DOHH2 (cell line): ENCODE data around the gene SPATA2.

ENCODE experiments used
- H3F3A ChIP-seq: fragments of 200-600 bp; sonication (generic), shearing (Covaris generic); 2 replicates; pipeline ENCODE4 v1.6.0; 2016; ENCODE audit warnings: antibody characterized with exemption, mild to moderate bottlenecking; ENCODE audit not compliant: control insufficient read depth, insufficient read depth
- H3K27ac ChIP-seq: fragments of 200-600 bp; sonication (generic); 2 replicates; pipeline ENCODE4 v1.5.1; 2014; ENCODE audit warnings: low read depth, mild to moderate bottlenecking, low read length, moderate library complexity
- H3K27me3 ChIP-seq: fragments of 200-600 bp; sonication (generic); 2 replicates; pipeline ENCODE4 v1.6.1; 2014; ENCODE audit warnings: mild to moderate bottlenecking, low read length, mixed read lengths; ENCODE audit not compliant: control insufficient read depth
- H3K36me3 ChIP-seq: fragments of 200-600 bp; sonication (generic); 2 replicates; pipeline ENCODE4 v1.6.1; 2014; ENCODE audit warnings: mild to moderate bottlenecking, low read length, moderate library complexity, mixed read lengths; ENCODE audit not compliant: control insufficient read depth
- H3K4me1 ChIP-seq: fragments of 200-600 bp; sonication (generic); 2 replicates; pipeline ENCODE4 v1.6.1; 2014; ENCODE audit warnings: mild to moderate bottlenecking, low read length, mixed read lengths; ENCODE audit not compliant: control insufficient read depth
- H3K4me2 ChIP-seq: fragments of 200-600 bp; sonication (generic); 2 replicates; pipeline ENCODE4 v1.6.0; 2014; ENCODE audit warnings: mild to moderate bottlenecking, low read length, moderate library complexity
- H3K4me3 ChIP-seq: fragments of 200-600 bp; sonication (generic); 2 replicates; pipeline ENCODE4 v1.5.1; 2014; ENCODE audit warnings: mild to moderate bottlenecking, low read length, mixed read lengths
- H3K79me2 ChIP-seq: fragments of 200-600 bp; sonication (generic); 2 replicates; pipeline ENCODE4 v1.6.1; 2014; ENCODE audit warnings: mild to moderate bottlenecking, low read length, mixed read lengths; ENCODE audit not compliant: control insufficient read depth
- H3K9me2 ChIP-seq: fragments of 200-600 bp; sonication (generic); replicated peaks from 2 replicates; pipeline ENCODE4 v1.6.1; 2014; ENCODE audit warnings: mild to moderate bottlenecking, low read length, mixed read lengths; ENCODE audit not compliant: control insufficient read depth
- H3K9me3 ChIP-seq: fragments of 200-600 bp; sonication (generic); 2 replicates; pipeline ENCODE4 v1.6.1; 2014; ENCODE audit warnings: antibody characterized with exemption, low read length, mixed read lengths; ENCODE audit not compliant: control insufficient read depth, insufficient read depth
- H4K20me1 ChIP-seq: fragments of 200-600 bp; sonication (generic); 2 replicates; pipeline ENCODE4 v1.6.0; 2014; ENCODE audit warnings: low read depth, mild to moderate bottlenecking, antibody characterized with exemption, low read length, moderate library complexity; ENCODE audit not compliant: control insufficient read depth, insufficient read depth
- EZH2phosphoT487 ChIP-seq: fragments of 200-600 bp; sonication (generic); IDR thresholded peaks from 2 replicates; pipeline ENCODE4 v1.6.1; 2017; ENCODE audit warnings: borderline replicate concordance, mild to moderate bottlenecking, antibody characterized with exemption, low read length, moderate library complexity, mixed read lengths
- TF ChIP-seq, protein P1 (sequence below): fragments of 200-600 bp; sonication (generic); IDR thresholded peaks from one replicate; pipeline ENCODE4 v1.5.1; 2014; ENCODE audit warnings: antibody characterized with exemption, mild to moderate bottlenecking, low read depth, low read length; ENCODE audit not compliant: poor library complexity, severe bottlenecking

The SPATA2 gene

GRCh38 chr20:49936153-49937026 is 21.1 kb upstream of the SPATA2 start, which contains the start of gene RNF114:
Gene RNF114 (plus strand): TSS chr20:49936397. CDS start chr20:49936413, 16 bp downstream.
- no peaks in the 10 kb centered on the region for H3K9me3 ChIP-seq
- peaks cover 27% of the 10 kb centered on the region for H3K36me3 ChIP-seq
- no peaks in the 10 kb centered on the region for H3K9me2 ChIP-seq
- peak within 1 kb of the TSS; percentile 47 for H3K27ac ChIP-seq
- TF ChIP-seq EZH2phosphoT487 = no peak
- TF ChIP-seq, protein P1, sequence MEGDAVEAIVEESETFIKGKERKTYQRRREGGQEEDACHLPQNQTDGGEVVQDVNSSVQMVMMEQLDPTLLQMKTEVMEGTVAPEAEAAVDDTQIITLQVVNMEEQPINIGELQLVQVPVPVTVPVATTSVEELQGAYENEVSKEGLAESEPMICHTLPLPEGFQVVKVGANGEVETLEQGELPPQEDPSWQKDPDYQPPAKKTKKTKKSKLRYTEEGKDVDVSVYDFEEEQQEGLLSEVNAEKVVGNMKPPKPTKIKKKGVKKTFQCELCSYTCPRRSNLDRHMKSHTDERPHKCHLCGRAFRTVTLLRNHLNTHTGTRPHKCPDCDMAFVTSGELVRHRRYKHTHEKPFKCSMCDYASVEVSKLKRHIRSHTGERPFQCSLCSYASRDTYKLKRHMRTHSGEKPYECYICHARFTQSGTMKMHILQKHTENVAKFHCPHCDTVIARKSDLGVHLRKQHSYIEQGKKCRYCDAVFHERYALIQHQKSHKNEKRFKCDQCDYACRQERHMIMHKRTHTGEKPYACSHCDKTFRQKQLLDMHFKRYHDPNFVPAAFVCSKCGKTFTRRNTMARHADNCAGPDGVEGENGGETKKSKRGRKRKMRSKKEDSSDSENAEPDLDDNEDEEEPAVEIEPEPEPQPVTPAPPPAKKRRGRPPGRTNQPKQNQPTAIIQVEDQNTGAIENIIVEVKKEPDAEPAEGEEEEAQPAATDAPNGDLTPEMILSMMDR = peak; percentile 8
- H3F3A ChIP-seq = peaks cover 14% of the 10 kb centered on the region
- peaks cover 52% of the 10 kb centered on the region for H3K79me2 ChIP-seq
- H3K27me3 ChIP-seq = no peaks in the 10 kb centered on the region
- H3K4me1 ChIP-seq = peaks cover 36% of the 10 kb centered on the region
- peak within 1 kb of the TSS; percentile 91 for H3K4me2 ChIP-seq
- peak within 1 kb of the TSS; percentile 89 for H3K4me3 ChIP-seq
- peaks cover 7% of the 10 kb centered on the region; the same call in 1 of the 2 replicates for H4K20me1 ChIP-seq

- peak overlapping the region; percentile 89 for H3K4me3 ChIP-seq
- H3K36me3 ChIP-seq = peaks cover 22% of the 10 kb centered on the region
- H3K4me1 ChIP-seq = peaks cover 36% of the 10 kb centered on the region
- no peaks in the 10 kb centered on the region for H3K9me3 ChIP-seq
- peak overlapping the region; percentile 47 for H3K27ac ChIP-seq
- H4K20me1 ChIP-seq = peaks cover 7% of the 10 kb centered on the region; the same call in 1 of the 2 replicates
- peak overlapping the region; percentile 65 for H3K4me2 ChIP-seq
- peaks cover 45% of the 10 kb centered on the region for H3K79me2 ChIP-seq
- no peaks in the 10 kb centered on the region for H3K27me3 ChIP-seq
- H3K9me2 ChIP-seq = no peaks in the 10 kb centered on the region
- TF ChIP-seq EZH2phosphoT487 = no peak
- TF ChIP-seq, protein P1 = no peak
- H3F3A ChIP-seq = peaks cover 14% of the 10 kb centered on the region
Measured at GRCh38 chr20:49935746-49936152, 20.4 kb upstream of the SPATA2 start.

GRCh38 chr20:49929142-49929494 is 13.8 kb upstream of the SPATA2 start:
- no peaks in the 10 kb centered on the region for H3K79me2 ChIP-seq
- no peaks in the 10 kb centered on the region for H3K36me3 ChIP-seq
- H4K20me1 ChIP-seq = no peaks in the 10 kb centered on the region
- H3K4me1 ChIP-seq = peaks cover 6% of the 10 kb centered on the region
- no peak overlapping the region for H3K27ac ChIP-seq
- peaks cover 7% of the 10 kb centered on the region for H3F3A ChIP-seq
- H3K9me3 ChIP-seq = no peaks in the 10 kb centered on the region
- no peaks in the 10 kb centered on the region for H3K9me2 ChIP-seq
- H3K4me2 ChIP-seq = no peak overlapping the region
- no peak for TF ChIP-seq EZH2phosphoT487
- TF ChIP-seq, protein P1 = no peak
- no peaks in the 10 kb centered on the region for H3K27me3 ChIP-seq
- no peak overlapping the region for H3K4me3 ChIP-seq
